HUES48 (cell line): Measurements from ENCODE around the gene ITGA11.
A peak's percentile ranks its signal among the peaks of the same experiment; 100 is the strongest.

ENCODE experiments used
- H3K27ac ChIP-seq: one replicate; pipeline ENCODE4 v1.7.0; 2013; ENCODE audit warnings: low read depth, low read length, inconsistent platforms
- H3K27me3 ChIP-seq: 2 replicates; pipeline ENCODE4 v1.6.1; 2013; ENCODE audit warnings: mild to moderate bottlenecking, low read length; ENCODE audit not compliant: control insufficient read depth, insufficient read depth
- H3K36me3 ChIP-seq: 2 replicates; pipeline ENCODE4 v1.6.1; 2013; ENCODE audit warnings: low read length; ENCODE audit not compliant: control insufficient read depth, insufficient read depth
- H3K4me1 ChIP-seq: 2 replicates; pipeline ENCODE4 v1.6.1; 2013; ENCODE audit warnings: mild to moderate bottlenecking, low read length; ENCODE audit not compliant: control insufficient read depth, insufficient read depth
- H3K4me3 ChIP-seq: 2 replicates; pipeline ENCODE4 v1.5.1; 2013; ENCODE audit warnings: mild to moderate bottlenecking, low read depth, low read length
- H3K9ac ChIP-seq: 2 replicates; pipeline ENCODE4 v1.6.1; 2013; ENCODE audit warnings: mild to moderate bottlenecking, low read depth, low read length, moderate library complexity
- H3K9me3 ChIP-seq: 2 replicates; pipeline ENCODE4 v1.6.1; 2013; ENCODE audit warnings: low read length; ENCODE audit not compliant: control insufficient read depth, insufficient read depth

ITGA11 gene

DNA sequence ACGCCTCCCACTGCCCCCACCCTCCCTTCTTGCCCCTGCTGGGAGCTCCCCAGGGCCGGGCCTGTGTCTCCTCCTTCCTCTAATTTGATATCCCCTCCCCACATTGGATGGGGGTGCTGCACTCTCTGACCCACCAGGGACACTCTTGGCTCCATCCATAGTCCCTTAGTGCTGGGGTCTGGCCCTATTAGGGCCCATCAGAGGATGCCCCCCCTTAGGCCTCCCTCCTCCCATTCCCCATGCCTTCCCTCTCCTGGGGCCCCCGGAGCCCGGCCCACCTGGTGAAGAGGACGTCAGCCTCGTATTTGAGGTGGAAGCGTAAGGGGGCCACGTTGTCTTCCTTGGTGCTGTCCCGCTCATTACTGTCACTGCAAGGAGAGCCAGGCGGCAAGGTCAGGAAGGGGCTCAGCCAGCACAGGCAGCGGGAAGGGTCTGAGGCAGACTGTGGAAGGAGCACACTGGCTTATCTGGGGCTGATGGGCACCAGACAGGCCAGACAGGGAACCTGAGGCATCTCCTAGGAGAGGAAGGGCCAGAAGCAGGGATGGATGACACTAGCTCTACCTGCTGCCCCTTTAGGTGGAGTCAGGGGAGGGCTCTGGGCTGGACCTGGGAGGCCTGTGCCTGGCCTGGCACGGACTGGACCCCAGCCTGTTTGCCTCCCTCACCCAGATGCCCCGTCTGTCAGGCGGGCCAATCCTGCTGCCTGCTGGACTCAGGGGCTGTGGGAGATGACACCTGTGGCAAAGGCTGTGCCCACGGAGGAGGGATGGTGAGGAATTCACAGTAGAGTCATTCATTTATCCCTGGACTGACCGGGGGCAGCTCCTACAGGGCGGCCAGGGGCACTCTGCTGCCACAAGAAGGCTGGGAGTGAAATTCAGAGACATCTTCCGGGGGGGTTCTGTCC lies 118.2 kb downstream of the ITGA11 start:
- Histone ChIP-seq H3K27me3 (no peaks in the 10 kb centered on the region), H3K36me3 (no peaks in the 10 kb centered on the region), H3K9me3 (no peaks in the 10 kb centered on the region), H3K27ac (no peak overlapping the region), H3K4me3 (no peak overlapping the region), H3K4me1 (peaks cover 12% of the 10 kb centered on the region), H3K9ac (no peak overlapping the region)

DNA sequence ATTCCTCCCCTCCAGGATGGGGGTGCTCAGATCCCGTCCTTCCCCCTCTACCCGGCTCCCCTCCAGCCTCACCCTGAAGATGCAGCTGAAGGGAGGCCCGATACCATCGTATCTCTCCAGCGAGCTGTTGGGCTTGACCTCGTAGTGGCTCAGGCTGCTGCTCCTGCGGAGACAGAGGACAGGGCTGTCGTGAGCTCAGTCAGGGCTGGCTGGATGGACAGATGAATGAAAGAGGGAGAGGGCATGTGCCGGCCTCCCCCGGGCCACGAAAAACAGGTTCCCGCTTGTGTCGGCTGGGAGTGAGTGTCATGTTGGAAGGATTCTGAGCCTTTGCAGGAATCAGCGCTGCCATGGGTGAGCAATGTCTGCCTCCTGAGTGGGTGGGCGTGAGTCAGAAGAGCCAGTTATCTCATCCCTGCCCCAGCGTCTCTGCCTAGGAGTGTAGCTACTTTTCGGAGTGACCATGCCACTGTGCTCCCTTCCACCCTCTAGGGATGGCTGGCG lies 119.2 kb downstream of the ITGA11 start:
- no peak overlapping the region for H3K9ac ChIP-seq
- H3K4me1 ChIP-seq, result peaks cover 12% of the 10 kb centered on the region
- no peaks in the 10 kb centered on the region for H3K36me3 ChIP-seq
- no peaks in the 10 kb centered on the region for H3K27me3 ChIP-seq
- no peaks in the 10 kb centered on the region for H3K9me3 ChIP-seq
- no peak overlapping the region for H3K27ac ChIP-seq
- no peak overlapping the region for H3K4me3 ChIP-seq

DNA sequence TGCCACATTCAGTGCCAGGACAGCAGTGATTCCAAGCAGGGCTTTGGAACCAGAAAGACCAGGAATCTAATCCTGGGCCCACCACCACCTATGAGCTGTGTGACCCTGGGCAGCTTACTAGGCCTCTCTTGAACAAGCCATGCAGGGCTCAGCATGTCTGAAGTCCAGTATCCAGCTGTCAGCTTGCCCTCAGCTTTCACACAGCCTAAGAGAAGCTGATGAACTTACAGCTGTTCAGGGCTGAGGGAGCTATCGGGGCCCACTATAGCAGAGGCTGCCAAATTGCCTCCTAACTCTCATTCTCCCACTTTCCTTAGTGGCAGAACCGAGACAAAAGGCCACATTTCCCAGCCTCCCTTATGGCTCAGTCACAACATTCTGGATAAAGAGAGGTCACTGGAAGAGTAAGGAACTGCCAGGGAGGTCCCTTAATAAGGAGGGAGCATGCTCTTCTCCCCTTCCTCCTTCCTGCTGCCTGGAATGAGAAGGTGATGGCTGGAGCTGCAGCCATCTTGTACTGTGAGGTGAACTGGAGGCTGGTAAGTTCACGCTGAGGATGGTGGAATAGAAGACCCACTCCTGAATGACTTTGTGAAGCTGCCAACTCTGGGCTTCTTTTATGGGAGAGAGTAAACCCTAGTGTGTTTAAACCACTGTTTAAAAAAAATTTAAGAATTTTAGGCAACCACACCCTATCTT lies 120.0 kb downstream of the ITGA11 start:
- Histone ChIP-seq H3K36me3 (no peaks in the 10 kb centered on the region), H3K4me1 (peaks cover 18% of the 10 kb centered on the region), H3K9me3 (no peaks in the 10 kb centered on the region), H3K27ac (no peak overlapping the region), H3K9ac (no peak overlapping the region), H3K4me3 (no peak overlapping the region), H3K27me3 (no peaks in the 10 kb centered on the region)

DNA sequence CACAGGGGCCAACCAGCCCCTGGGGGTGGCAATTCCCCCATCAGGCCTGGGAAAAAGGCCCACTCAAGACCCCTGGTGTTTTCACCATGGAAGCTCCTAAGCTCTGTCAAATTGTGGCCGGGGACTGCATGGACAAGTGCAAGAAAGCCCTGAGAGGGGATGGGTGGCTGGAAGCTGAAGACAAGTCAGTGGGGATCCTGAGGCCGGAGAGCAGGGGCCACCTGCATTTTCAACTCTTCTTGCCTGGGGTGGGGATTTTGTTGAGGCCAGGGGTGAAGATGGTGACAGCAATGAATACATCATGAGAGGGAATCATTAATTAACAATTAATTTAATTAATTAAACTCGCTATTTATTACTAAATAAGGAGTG lies 120.5 kb downstream of the ITGA11 start:
- no peaks in the 10 kb centered on the region for H3K9me3 ChIP-seq
- H3K27me3 ChIP-seq, result no peaks in the 10 kb centered on the region
- no peak overlapping the region for H3K4me3 ChIP-seq
- no peak overlapping the region for H3K27ac ChIP-seq
- H3K36me3 ChIP-seq, result no peaks in the 10 kb centered on the region
- no peak overlapping the region for H3K9ac ChIP-seq
- peaks cover 21% of the 10 kb centered on the region for H3K4me1 ChIP-seq

DNA sequence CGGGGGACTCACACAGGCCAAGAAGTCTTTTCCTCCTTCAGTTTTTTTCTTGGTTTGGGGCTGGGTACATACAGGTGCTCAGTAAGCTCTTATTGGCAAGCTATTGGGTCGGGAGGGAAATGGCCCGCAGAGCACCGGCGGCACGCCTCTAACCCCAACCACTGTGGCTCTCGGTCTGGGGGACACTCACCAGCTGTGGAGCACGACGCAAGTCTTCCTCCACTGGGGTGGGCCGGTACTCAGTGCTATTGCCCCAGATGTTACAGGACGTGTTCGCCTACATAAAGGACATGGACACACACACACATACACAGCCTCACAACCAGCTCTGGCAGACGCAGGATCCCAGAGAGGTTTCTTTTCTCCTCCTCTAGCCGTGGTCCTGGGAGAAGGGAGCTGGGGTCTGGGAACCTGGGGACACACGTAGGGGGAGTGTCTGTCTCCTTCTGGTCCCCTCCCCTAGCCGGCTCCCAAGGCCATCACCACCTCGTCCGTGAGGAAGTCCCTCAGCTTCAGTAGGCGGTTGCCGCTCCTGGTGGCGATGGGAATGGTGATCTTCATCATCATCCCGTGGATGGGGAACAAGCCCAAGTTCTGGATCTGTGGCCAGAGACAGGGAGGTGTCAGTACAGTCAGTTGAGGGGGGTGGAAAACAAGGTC lies 121.0 kb downstream of the ITGA11 start:
- Histone ChIP-seq H3K4me3 (no peak overlapping the region), H3K27ac (no peak overlapping the region), H3K27me3 (no peaks in the 10 kb centered on the region), H3K36me3 (no peaks in the 10 kb centered on the region), H3K4me1 (peaks cover 16% of the 10 kb centered on the region), H3K9ac (no peak overlapping the region), H3K9me3 (no peaks in the 10 kb centered on the region)

DNA sequence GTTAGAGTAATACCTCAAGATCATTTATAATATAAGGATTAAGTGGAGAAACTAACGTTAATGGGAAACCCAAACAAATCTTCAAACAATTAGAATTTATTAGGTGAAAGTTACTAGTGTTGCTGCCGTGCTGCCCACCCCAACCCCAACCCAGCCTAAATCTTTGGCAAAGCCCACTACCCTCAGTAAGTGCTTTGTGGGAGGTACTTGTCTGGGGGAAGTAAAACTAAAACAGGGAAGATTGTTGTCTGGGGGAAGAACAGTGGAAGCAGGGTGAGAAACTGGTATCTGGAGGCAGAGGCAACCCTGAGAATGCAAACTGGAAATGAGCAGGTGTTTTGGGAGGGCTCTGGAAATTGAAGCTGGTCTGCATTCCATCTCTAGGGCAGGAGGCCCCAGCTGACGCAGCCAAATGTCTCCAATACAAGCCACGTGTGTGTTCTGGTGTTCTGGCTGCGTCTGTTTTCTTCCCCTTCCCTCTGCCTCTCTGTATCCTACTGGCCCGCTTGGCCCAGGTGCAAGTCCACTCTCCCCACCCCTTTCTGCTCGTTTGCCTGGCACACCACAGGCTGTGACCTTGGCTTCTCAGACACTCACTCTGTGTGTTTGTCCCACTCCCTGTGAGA lies 121.7 kb downstream of the ITGA11 start:
- Histone ChIP-seq H3K4me1 (peaks cover 14% of the 10 kb centered on the region), H3K36me3 (no peaks in the 10 kb centered on the region), H3K9me3 (no peaks in the 10 kb centered on the region), H3K27me3 (no peaks in the 10 kb centered on the region), H3K4me3 (no peak overlapping the region), H3K9ac (no peak overlapping the region), H3K27ac (no peak overlapping the region)

DNA sequence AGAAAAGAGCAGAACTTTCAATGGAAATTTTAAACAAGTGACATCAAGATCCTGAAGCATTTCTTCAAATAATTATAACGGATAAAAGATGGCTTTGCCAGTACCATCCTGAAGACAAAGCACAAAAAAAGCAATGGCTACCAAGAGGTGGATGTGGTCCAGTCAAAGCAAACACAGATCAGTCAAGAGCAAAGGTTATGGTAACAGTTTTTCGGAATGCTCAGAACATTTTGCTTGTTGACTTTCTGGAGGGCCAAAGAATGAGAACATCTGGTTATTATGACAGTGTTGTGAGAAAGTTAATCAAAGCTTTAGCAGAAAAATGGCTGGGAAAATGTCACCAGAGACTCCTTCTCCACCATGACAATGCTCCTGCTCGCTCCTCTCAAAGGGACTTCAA lies 122.9 kb downstream of the ITGA11 start:
- no peaks in the 10 kb centered on the region for H3K27me3 ChIP-seq
- H3K4me1 ChIP-seq, result peaks cover 26% of the 10 kb centered on the region
- no peak overlapping the region for H3K4me3 ChIP-seq
- no peaks in the 10 kb centered on the region for H3K36me3 ChIP-seq
- H3K27ac ChIP-seq, result no peak overlapping the region
- H3K9ac ChIP-seq, result no peak overlapping the region
- H3K9me3 ChIP-seq, result no peaks in the 10 kb centered on the region

DNA sequence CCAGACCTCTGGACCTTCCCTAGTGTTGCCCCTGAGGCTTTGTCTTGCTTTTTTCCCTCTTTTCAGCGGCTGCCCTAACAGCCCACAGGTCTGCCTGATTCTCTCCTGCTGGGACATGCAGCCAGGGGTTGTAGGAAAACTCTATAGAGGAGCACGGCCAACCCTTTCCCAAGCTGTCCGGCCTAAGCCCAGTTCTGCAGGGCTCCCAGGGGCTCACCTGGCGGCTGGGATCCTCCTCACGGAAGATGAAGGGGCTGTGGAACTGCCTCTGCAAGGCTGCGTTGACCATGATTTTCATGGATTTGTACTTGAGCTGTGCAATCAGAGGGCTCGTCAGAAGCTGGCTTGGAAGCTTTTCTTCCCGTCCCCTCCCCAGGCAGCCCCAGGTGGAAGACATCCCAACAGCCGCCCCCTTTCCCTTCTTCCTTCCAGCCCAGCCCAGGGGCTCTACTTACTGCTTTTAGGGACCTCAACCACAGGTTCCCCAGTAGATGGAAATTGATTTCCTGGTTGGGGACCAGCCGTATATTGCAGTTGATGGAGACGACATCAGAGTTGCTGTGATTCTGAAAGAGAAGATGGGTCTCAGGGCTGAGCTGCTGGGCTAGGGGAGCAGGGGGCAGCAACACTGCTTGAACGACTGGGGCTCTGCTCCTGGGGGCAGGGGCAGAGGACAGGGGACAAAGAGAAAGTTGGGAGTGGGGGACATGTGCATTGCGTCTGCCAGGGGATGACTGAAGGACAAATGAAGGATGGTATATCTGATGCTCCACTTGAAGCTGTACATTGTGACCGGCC lies 124.6 kb downstream of the ITGA11 start:
- Histone ChIP-seq H3K27ac (peak overlapping the region; percentile 26), H3K4me3 (no peak overlapping the region), H3K9me3 (no peaks in the 10 kb centered on the region), H3K27me3 (no peaks in the 10 kb centered on the region), H3K9ac (no peak overlapping the region), H3K36me3 (no peaks in the 10 kb centered on the region), H3K4me1 (peaks cover 28% of the 10 kb centered on the region)

DNA sequence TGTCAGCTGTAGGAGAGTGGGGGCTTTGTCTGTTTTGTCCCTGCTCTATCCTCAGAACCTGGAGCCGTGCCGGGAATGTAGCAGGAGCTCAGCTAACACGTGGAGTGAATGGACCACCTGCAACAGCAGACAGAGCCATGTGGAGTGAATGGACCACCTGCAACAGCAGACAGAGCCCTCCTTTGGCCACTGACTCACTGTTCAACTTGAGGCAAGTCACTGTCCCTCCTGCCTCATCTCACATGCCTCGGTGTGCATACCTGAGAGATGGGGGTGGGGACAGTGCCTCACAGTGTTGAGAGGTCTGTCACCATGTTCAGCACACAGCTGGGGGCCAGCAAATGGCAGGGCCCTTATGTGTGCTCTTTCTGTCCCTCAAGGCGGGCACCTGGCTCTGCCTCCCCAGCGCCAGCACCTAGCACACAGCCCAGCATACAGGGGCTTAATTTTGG lies 126.5 kb downstream of the ITGA11 start:
- Histone ChIP-seq H3K9ac (no peak overlapping the region), H3K27me3 (no peaks in the 10 kb centered on the region), H3K27ac (no peak overlapping the region)

More for the DNA sequence above, 126.5 kb downstream of the ITGA11 start:
- Histone ChIP-seq H3K4me1 (peaks cover 28% of the 10 kb centered on the region), H3K9me3 (no peaks in the 10 kb centered on the region), H3K36me3 (no peaks in the 10 kb centered on the region), H3K4me3 (no peak overlapping the region)
